Mononuclear cell (primary cell): Measurements from ENCODE around the gene LIX1. TPM values are rescaled to one million over a fixed set of nuclear protein-coding genes. Genes with fewer than 3 reads are reported as not detected.

Experiments used
- H3K27me3 ChIP-seq: 2 replicates; pipeline ENCODE4 v1.6.0; 2011; ENCODE audit warnings: low read length, control low read depth; ENCODE audit not compliant: insufficient read depth
- H3K4me1 ChIP-seq: 2 replicates; pipeline ENCODE4 v1.5.1; 2011; ENCODE audit warnings: mild to moderate bottlenecking, low read length, control low read depth; ENCODE audit not compliant: insufficient read depth
- H3K4me3 ChIP-seq: 2 replicates; pipeline ENCODE4 v1.5.1; 2011; ENCODE audit warnings: mild to moderate bottlenecking, low read length, moderate library complexity
- H3K9me3 ChIP-seq: 2 replicates; pipeline ENCODE4 v1.5.1; 2011; ENCODE audit warnings: low read depth, mild to moderate bottlenecking, control low read depth, low read length
- total RNA-seq: library from RNA; depleted of rRNA; stranded (reverse); fragments of >200 nt; gene quantifications from one replicate; pipeline ENCODE4 v1.2.3, GENCODE V29; 2012

The LIX1 gene
- total RNA-seq, 1 donor, result not detected

DNA sequence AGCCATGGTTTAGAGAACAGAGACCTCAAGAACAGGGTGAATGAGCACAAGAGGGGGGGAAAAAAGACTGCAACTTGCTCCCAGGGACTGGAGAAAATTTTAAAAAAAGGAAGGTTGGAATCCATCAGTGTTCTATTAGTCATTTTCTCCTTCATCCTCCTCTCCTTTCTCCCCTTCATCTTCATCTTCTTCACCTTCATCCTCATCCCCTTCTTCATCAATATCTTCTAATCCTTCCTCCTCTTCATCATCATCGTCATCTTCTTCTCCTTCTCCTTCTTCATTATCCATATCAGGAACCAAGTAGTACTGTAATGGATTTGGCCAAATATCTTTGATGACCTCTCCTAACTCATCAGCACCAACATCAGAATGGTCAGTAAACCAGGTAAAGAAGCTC lies 86.1 kb downstream of the LIX1 start:
- Histone ChIP-seq H3K9me3 (no peaks in the 10 kb centered on the region), H3K4me3 (no peak overlapping the region), H3K27me3 (no peaks in the 10 kb centered on the region), H3K4me1 (no peaks in the 10 kb centered on the region)

DNA sequence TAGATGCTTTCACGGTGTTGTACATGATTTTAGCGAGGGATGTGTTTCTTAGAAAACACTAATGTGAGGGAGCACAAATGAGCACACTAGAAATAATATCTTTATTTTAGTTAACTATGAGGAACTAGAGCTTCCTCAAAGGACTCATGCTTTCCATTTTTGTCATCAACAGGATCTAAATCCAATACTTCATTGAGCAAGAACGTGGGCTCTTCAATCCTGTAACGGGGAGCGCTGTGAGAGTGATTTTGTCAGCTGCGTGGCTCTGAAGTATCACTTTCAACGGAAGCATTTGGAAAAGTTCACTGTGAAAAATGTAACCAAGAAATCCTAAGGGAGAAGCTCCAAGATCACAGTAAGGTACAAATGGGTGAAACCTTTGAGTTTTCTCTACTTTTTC lies 93.2 kb downstream of the LIX1 start:
- no peak overlapping the region for H3K4me3 ChIP-seq

DNA sequence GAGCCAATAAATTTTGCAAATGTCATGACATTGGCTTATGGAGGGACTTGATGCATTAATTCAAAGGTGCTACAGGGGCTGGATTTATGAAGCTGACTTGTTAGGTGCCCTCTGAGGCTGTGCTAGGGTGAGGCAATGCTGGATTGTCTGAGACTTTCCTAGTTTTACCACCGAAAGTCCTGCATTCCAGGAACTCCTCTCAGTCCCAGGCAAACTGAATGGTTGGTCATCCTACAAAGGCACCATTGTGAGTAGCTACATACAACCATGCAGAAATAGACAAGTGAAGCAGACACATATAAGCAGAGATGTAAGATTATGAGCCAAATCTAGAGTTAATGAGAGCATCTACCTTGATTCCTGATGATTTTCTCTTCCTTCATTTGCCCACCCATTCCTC lies 95.3 kb downstream of the LIX1 start:
- H3K27me3 ChIP-seq, result no peaks in the 10 kb centered on the region
- no peak overlapping the region for H3K4me3 ChIP-seq
- no peaks in the 10 kb centered on the region for H3K9me3 ChIP-seq
- peaks cover 5% of the 10 kb centered on the region for H3K4me1 ChIP-seq

More for the DNA sequence above, 93.2 kb downstream of the LIX1 start:
- H3K9me3 ChIP-seq, result no peaks in the 10 kb centered on the region
- no peaks in the 10 kb centered on the region for H3K27me3 ChIP-seq
- peaks cover 5% of the 10 kb centered on the region for H3K4me1 ChIP-seq

DNA sequence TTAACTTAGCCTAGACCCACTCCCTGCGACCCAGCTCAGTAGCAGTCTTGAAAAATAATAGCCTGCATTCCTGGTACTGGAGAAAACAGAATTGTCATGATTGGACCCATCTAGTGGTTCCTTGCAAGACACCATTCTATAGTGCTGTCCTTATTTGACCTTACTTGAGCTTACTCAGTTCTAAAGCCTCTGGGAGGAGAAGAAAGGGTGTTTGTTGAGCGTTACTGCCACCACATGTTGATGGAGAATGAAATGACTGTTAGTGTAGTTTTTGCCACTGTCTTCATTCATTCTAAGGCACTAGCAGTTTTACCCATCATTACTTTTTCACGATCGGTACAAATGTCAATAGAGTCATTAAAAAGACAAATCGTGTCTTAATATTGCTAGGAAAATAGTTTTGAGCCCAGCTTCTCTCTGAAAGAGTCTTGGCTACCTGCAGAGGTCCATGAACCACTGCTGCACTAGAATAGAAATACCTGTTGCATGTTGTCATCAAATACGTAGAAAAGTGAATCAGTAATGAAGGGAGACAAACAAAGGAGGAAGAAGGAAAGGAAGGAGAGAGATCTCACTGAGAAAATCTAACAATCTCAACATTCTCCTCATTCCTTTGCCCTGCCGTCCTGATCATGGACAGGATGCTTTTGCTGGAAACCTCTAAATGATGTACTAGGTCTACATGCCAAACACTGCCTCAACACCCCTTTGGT lies 96.0 kb downstream of the LIX1 start:
- Histone ChIP-seq H3K4me3 (no peak overlapping the region), H3K4me1 (peaks cover 5% of the 10 kb centered on the region), H3K9me3 (no peaks in the 10 kb centered on the region), H3K27me3 (no peaks in the 10 kb centered on the region)

DNA sequence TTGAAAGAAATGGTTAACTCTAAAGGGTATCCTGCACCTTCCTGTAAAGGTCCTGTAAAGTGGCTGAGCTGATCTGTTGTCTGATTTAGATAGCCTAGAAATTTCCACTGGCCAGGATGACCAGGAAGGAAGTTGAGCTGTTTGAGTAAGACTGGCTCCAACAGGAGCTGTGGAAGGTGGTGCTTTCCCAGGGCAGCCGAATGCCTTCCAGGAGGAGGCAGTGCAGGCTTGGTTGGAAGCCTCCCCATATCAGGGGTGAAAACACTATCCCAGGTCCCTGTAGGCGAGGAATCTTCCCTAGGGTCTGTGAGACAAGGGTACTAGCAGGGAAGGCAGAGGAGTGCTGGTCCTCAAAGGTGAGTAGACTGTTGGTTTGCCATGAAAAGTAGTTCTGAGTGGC lies 98.4 kb downstream of the LIX1 start:
- no peaks in the 10 kb centered on the region for H3K4me1 ChIP-seq
- H3K9me3 ChIP-seq, result no peaks in the 10 kb centered on the region
- no peak overlapping the region for H3K4me3 ChIP-seq
- H3K27me3 ChIP-seq, result no peaks in the 10 kb centered on the region

DNA sequence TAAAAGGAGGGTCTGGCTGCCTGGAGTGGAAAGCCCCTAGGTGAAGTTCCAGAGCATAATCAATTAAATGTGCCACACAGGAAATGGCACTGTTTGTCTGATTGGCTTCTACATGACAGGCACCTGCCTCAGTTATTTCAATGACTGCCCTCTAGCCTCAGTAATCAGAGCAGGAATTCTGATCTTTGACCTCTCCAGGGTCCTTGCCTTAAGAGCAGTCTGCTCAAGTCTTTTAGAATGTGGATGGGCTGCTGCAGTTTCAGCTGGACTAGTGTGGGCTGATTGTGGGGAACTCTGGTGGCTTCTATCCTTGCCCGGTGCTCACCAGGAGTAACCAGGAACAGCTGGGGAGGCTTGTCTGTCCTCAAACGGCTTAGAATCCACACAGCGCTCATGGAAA lies 98.9 kb downstream of the LIX1 start:
- Histone ChIP-seq H3K27me3 (no peaks in the 10 kb centered on the region), H3K4me1 (no peaks in the 10 kb centered on the region), H3K4me3 (no peak overlapping the region), H3K9me3 (no peaks in the 10 kb centered on the region)

DNA sequence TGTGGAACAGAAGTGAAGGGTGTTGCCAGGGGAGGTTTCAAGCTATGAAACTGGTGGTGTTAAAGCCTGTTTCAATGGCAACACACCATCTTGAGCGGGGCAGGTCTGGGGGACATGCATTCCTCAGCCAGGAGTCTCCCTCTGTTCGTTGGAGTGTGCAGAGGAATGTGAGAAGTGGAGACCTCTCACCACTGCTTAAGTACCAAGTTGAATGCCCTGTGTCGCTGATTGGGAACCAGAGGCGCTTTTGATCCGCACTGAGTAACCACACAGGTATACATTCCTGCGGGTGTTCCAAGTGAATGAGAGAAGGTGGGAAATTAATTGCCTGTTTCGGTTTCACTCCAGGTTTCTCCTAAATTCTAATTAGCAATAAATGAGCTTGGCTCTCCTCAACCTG lies 99.4 kb downstream of the LIX1 start:
- Histone ChIP-seq H3K27me3 (no peaks in the 10 kb centered on the region), H3K4me3 (no peak overlapping the region), H3K9me3 (no peaks in the 10 kb centered on the region), H3K4me1 (no peaks in the 10 kb centered on the region)

Other genes with a start within 250 kb of the LIX1 start
- gene LNPEP, start 206.5 kb downstream of the LIX1 start, total RNA-seq, result 119 TPM
- 26.0 TPM for gene RIOK2, start 40.6 kb upstream of the LIX1 start, total RNA-seq